Esophagus squamous epithelium (tissue), 4 donors: Measurements from ENCODE around the gene GGA1.

ENCODE experiments used
- CTCF ChIP-seq, 6 experiments: fragments of 450-650 bp in 4 of 6; fragments of 200-600 bp in 2 of 6; sonication (generic) in 2 of 6; IDR thresholded peaks; one replicate each; pipeline ENCODE4 v1.5.1; 2016 to 2019; ENCODE audit warnings: antibody characterized with exemption in 6 of 6, mild to moderate bottlenecking in 4 of 6, moderate library complexity in 4 of 6
- POLR2A ChIP-seq, 4 donors: fragments of 450-650 bp; IDR thresholded peaks; one replicate each; pipeline ENCODE4 v1.6.1; 2017; ENCODE audit warnings: antibody characterized with exemption in 4 of 4, mild to moderate bottlenecking in 4 of 4, moderate library complexity in 3 of 4

- TF ChIP-seq CTCF (IDR thresholded peaks at IDR 0.05) (peak; percentile 90 to 99 (median 98)), POLR2A (IDR thresholded peaks at IDR 0.05) (no peak)
Observed at GRCh38 chr22:37566903-37567798, 41.5 kb upstream of the GGA1 start.
